OCI-LY3 (cell line): Measurements from ENCODE around the gene STAC2.

Experiments used
- EZH2phosphoT487 ChIP-seq: fragments of 200-600 bp; shearing (Covaris generic); IDR thresholded peaks from 2 replicates; pipeline ENCODE4 v1.6.1; 2018; ENCODE audit warnings: antibody characterized with exemption, mixed run types, low read depth
- TF ChIP-seq, protein P1 (sequence below): fragments of 200-600, 300-600 bp; sonication (generic); IDR thresholded peaks from 2 replicates; pipeline ENCODE4 v1.5.1; 2014; ENCODE audit warnings: antibody characterized with exemption, low read length, low read depth

DNA sequence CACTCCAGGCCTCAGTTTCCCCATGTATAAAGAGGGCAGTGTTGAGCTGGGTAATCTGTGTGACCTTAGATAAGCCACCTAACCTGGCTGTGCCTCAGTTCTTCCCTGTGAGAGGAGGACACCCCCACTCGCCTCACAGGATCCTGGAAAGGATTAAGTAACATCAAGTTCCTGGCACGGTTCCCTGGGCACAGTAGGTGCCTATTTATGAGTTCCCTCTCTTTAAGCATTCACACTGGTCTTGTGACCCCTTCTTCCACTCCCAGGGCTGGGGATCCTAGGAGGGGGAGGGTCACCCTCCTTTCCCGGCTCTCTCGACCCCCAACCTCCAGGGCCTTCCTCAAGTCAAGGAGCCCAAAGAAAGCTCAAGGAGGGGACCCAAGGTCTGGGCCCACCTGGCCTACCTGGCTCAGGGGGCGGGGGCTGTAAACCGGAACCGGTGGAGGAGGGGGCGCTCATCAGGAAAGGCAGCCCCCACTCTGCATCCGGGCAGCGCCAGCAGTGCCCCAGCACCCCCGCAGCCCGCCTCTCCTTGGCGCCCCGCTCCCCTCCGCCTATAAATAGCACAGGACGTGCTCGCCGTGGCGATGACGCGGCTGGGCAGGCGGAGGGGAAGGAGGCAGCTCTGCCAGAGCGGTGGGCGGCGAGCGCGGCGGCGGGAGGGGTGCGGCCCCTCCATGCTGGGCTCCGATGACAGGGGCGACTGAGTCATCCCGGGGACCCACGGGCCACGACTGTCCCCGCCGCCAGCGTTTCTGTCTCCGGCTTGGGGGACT, 16.2 kb downstream of the STAC2 start:
- TF ChIP-seq, protein P1, sequence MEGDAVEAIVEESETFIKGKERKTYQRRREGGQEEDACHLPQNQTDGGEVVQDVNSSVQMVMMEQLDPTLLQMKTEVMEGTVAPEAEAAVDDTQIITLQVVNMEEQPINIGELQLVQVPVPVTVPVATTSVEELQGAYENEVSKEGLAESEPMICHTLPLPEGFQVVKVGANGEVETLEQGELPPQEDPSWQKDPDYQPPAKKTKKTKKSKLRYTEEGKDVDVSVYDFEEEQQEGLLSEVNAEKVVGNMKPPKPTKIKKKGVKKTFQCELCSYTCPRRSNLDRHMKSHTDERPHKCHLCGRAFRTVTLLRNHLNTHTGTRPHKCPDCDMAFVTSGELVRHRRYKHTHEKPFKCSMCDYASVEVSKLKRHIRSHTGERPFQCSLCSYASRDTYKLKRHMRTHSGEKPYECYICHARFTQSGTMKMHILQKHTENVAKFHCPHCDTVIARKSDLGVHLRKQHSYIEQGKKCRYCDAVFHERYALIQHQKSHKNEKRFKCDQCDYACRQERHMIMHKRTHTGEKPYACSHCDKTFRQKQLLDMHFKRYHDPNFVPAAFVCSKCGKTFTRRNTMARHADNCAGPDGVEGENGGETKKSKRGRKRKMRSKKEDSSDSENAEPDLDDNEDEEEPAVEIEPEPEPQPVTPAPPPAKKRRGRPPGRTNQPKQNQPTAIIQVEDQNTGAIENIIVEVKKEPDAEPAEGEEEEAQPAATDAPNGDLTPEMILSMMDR, result no peak
- TF ChIP-seq EZH2phosphoT487, result no peak
